ENCODE results near the gene THBS4.

- TF ChIP-seq POLR2A (IDR thresholded peaks at IDR 0.05): no peak
- no peak for TF ChIP-seq POLR2AphosphoS5 (IDR thresholded peaks at IDR 0.05)
- no peak for TF ChIP-seq CTCF (IDR thresholded peaks at IDR 0.05)
Measured at GRCh38 chr5:80077051-80077714, 42.0 kb downstream of the THBS4 start.

Measured in suprapubic skin (tissue), 4 donors.